SKM-1 treated with dmso at 0.1 percent for 144 hours (cell line): ENCODE measurements around the gene CLASRP.

Source experiments
- DNase-seq: peaks from one replicate; lab custom pipeline; 2025; ENCODE audit not compliant: unreplicated experiment; lab: John Stamatoyannopoulos, UW

Gene CLASRP

DNA sequence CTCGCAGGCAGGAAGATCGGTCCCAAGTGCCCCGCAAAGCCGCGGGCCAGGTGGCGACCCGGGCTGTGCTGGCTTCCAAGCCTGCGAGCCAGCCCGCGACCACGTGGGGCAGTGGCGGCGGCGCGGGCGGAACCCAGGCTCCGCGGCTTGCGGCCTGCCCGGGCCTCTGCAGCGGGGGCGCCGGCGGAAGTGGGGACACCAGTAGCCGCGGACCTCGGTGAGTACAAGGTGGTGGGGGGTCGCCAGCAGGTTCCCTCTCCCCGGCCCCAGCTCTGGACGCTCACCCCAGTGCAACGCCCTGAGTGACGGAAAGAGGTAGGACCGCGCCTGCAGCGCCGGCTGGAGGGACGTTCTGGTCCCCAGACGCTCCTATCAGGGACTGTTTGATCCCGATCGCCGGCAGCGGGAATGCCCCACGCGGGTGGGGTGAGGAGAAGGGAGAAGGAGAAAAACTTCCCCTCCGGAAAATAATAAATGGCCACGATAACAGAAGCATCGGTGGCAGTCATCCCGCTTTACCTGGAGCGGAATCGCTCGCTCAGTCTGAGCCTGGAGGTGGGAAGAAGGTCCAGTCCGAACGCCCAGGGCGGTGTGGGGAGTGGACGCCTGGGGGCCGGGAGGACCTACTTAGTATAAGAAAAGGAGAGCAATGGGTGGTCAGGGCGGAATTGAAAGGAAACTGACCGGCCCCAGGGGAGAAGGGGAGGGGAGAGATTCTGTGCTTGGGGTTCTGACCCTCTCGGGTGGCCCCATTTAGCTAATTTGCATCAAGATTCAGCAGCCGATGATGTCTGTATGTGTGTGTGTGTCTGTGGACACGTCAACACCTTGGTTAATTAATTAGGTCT, 40.4 kb downstream of the CLASRP start, which contains the start of gene GEMIN7:
TSS of gene GEMIN7 (plus strand) at position 198 of the 848 bp plus-strand sequence. CDS start 10,855 bp downstream, outside the sequence.
- peak; percentile 9 for DNase-seq

DNA sequence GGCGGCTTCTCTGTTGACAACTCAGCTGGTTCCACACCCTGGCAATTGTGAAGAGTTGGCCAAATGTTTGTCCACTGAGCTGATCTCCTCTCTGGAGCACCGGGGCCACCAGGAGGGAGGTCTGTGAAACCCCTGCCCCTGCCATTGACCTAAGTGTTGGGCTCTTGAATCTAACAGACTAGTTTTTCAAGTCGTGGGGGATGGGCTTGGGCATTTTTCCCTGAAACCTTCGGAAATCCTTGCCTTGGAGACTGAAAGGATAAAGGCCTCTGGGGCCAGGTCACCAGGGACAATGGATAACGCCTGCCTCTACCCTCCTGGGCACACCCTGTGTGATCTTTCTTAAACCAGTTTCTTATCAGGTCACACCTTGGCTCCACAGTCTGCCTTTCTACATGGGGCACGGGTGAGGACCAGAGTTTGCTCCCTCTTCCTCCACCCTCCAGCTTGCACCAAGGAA, 41.1 kb downstream of the CLASRP start:
- no peak for DNase-seq

DNA sequence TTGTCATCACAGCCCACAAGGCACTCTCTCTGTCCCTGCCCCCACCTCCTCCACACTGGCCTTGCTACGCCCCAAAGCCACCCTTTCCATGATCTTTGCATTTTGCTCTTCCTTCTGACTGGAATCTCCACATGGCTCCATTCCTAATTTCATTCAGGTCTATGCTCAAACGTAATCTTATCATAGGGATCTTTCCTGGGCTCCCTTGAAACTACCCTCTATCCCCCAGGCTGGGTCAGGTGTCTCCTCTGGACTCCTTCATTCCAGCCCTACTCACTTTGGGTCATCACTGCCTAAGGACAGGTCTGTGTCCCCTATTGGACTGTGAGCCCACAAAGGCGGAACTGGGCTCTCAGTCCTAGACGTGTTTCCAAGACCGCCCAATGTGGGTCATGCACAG, 43.3 kb downstream of the CLASRP start:
- no peak for DNase-seq

DNA sequence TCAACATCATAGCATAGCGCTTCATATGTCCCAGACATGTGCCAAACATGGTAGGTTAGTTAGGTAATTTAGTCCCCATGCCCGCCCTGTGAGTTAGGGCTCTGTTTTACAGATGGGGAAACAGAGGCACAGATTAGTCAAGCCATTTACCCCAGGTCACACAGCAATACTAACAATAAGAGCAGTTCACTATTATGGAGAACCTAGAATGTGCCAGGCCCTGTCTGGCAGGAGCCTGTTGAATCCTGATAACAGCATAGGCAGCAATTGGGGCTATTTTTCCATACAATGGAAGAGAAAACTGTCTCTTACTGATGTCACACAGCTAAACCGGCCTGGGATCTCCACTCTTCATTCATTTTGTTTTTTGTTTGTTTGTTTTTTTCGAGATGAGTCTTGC, 47.6 kb downstream of the CLASRP start:
- no peak for DNase-seq

DNA sequence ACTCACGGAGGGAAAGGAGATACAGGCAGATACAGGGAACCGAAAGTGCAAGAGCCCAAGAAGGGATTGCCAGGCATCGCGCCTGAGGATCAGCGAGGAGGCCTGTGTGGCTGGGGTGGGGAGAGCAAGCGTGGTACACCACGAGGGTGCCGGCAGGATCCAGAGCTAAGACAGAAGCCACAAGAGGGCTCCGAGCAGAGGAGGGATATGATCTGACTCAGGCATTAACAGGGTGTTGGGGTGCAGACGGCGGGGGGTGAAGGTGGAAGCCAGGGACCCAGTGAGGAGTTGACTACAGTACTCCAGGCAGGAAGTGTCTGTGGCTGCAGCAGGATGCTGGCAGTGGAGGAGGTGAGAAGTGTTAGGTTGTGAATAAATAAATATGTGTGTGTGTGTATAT, 48.7 kb downstream of the CLASRP start:
- DNase-seq = no peak

DNA sequence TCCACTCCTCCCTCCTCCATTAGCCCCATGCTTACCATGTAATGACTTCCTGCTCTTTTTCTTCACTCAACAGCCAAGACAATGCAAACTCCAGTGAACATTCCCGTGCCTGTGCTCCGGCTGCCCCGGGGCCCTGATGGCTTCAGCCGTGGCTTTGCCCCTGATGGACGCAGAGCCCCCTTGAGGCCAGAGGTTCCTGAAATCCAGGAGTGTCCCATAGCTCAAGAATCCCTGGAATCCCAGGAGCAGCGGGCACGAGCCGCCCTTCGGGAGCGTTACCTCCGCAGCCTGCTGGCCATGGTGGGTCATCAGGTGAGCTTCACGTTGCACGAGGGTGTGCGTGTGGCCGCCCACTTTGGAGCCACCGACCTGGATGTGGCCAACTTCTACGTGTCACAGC, 51.2 kb downstream of the CLASRP start:
- DNase-seq = no peak

DNA sequence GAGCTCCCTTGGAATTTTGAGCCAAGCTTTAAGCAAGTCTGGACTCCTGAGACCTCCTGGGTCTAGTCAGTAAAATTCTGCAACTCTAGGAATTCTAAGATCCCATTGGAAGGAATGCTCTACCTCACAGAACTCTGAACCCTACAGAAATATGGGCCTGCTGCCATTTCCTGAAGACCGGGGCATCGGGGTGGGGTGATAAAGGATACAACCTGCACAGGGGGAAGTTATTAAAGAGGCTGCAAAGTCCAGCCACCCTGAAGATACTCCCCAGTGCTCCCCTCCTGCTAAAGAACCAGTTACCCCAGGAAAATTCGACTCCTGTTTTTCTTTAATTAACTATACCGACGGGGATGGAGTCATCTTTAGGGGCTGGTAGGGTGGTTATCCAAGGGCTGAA, 51.8 kb downstream of the CLASRP start:
- DNase-seq = no peak

DNA sequence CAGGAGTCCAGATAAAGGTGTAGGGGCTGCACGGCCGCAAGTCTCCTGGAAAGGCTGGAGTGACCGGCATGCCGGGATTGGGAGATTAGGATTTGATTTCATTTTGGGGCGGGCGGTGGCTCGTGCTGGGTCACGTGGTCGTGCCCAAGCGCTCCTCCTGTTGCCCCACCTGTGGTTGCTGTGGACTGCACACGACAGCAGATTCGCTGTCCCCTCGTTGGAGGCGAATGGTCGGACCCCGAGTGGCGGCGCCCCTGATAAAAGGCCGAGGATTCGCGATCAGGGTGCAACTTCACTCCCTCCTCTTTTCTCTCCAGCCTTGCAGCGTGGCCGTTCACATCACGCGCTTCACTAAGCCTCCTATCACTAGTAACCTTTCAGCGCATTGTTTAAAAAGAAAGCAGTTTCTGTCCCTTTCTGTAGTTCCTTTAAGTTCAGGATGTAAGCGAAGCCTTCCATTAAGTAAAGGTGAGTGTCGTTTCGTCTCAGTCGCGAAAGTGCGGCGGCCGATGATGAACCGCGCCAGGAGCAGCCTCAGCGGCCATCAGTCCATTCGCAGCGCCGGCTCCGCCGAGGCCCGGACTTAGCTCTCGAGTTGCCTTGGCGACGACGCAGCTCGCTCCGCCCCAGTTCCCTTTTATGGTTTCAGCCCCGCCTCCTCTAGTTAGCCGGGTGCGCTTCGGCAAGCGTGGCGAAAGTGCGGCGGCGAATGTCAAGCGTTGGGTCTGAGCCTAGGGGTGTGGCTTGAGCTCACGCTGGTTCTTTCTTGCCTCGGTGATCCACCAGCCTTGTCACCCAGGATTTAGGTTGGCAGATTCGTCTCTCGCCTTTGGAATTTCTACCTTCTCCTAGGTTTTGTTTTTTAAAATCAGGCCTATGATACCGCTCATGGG, 52.4 kb downstream of the CLASRP start:
- DNase-seq = no peak

DNA sequence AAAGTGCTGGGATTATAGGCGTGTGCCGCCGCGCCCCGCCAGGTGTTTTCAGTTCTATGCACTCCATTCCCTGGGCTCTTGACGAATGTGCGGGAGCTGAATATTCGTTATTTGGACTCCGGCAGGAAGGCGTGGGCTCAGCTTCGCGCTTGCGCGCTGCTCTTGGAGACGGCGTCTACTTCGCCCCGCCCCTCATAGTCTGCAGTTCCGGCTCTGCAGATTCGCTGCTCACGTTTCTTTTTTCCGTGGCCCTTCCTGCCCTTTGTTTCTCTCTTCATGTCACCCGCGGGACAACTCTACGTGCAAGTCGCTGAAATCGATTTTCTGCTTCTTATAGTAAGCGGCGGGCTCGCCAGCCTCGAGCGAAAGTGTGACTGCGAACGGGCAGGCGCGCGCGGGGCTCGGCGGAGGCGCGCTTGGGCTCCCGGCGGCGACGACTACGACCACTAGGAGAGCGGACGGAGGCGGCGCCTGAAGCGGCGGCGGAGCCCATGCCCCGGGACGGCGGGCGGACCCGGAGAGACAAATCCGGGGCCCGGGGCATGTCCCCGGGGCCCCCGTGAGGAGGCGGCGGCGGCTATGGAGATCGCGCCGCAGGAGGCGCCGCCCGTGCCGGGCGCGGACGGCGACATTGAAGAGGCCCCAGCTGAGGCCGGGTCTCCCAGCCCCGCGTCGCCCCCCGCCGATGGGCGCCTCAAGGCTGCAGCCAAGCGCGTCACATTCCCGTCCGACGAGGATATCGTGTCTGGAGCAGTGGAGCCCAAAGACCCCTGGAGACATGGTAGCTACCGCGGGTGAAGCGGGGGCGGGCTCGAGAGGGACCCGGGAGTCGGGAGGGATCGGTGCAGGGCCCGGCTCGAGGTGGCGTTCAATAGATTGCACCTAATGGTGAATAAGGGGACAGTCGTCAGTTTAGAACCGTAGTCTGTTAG, 54.2 kb downstream of the CLASRP start, which contains the start of gene PPP1R37:
TSS of gene PPP1R37 (plus strand) at position 433 of the 932 bp plus-strand sequence. CDS start at position 580, 147 bp downstream.
- peak; percentile 46 for DNase-seq

DNA sequence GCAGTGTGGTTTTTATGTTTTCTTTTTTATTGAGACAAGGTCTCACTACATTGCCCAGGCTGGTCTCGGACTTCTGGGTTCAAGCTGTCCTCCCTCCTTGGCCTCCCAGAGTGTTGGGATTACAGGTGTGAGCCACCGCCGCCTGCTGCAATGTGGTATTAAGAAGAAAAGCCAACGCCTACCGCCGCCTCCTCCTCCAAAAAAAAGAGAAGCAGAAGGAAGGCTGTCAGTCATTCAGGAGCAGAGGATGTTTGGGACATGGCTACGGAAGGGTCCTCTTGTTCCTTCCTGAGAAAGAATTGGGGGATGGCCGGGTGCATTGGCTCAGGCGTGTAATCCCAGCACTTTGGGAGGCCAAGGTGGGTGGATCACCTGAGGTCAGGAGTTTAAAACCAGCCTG, 55.3 kb downstream of the CLASRP start:
- DNase-seq = no peak

DNA sequence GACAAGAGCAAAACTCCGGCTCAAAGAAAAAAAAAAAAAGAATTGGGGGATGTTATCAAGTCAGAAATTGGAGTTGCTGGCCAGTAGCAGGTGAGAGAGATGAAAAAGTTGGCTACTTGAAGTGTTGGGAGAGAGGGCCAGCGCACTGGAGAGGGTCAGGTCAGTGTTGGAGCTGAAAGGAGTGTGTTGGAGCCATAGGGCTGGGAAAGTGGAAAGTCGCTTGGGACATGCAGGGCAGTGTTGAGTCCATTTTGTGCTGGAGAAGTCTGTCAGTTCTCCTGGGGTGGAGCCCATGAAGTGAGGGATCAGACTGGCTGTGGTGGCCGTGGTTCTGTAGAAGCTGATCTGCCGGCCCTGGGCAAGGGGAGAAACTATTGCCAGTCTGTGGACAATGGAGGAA, 55.9 kb downstream of the CLASRP start:
- DNase-seq = no peak

DNA sequence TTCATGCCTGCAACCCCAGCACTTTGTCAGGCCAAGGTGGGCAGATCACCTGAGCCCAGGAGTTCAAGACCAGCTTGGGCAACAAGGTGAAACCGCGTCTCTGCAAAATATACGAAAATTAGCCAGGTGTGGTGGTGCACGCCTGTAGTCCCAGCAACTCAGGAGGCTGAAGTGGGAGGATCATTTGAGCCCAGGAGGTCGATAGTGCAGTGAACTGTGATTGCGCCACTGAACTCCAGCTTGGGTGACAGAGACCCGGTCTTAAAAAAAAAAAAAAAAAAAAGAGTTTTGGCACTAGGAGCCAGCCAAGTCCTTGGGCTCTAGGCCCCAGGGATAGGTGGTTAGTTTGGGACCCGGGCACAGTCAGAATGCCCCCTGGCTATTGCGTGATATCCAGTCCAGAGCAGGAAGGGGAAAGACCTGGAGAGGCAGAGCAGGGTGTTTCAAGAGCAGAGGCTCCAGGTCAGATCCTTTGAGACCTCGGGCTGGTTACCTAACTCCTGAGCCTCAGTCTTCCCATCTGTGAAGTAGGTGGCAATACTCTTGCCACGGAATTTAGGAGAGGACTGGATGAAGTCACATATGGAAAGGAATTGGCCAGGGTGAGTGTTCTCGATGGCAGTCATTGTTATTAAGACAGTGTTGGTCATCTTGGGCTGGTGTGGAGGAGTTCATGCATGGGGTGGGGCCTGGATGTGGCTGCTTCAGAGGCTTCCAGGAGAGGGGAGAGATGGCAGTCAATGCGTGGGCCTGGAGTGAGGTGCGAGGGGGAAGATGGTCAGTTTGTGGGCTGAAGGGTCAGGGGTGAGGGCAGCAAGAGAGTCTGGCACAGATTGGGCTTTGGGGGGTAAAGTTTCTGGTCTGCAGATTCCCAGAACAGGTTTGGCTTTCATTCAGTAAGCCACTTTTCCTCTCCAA, 56.9 kb downstream of the CLASRP start:
- no peak for DNase-seq

DNA sequence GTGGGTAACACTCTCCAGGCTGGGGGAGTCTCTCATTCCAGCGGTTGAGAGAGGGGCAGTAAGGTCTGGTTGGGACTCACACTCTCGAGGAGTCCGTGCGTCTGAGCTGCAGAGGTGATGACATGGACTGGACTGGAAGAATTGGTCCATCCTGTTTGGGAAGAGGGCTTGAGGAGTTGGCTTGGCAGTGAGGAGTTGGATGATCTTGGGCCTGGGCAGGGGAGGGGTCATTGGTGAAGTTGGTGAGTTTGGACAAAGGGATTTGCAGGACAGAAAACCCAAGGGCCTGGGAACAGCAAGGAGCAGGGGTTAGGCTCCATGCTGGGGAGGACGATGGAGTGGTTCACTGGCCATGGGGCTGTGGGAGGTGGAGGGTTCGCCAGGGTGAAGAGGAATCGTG, 57.9 kb downstream of the CLASRP start:
- DNase-seq = no peak

DNA sequence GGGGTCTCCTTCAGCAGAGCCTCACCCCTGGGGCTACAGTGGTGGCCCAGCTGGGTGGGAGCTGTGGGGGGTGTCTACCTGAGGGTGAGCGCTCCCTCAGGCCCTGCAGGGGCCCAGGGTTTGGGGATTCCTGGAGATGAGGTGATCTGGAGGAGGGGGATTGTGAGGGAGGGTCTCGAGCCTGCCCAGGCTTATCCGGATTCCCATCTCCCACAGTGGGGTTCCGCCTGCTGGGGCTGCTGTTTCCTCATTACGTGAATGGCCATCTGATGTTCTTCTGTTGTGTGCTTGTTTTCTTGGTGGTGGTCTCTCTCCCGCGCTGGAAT, 58.6 kb downstream of the CLASRP start:
- no peak for DNase-seq

DNA sequence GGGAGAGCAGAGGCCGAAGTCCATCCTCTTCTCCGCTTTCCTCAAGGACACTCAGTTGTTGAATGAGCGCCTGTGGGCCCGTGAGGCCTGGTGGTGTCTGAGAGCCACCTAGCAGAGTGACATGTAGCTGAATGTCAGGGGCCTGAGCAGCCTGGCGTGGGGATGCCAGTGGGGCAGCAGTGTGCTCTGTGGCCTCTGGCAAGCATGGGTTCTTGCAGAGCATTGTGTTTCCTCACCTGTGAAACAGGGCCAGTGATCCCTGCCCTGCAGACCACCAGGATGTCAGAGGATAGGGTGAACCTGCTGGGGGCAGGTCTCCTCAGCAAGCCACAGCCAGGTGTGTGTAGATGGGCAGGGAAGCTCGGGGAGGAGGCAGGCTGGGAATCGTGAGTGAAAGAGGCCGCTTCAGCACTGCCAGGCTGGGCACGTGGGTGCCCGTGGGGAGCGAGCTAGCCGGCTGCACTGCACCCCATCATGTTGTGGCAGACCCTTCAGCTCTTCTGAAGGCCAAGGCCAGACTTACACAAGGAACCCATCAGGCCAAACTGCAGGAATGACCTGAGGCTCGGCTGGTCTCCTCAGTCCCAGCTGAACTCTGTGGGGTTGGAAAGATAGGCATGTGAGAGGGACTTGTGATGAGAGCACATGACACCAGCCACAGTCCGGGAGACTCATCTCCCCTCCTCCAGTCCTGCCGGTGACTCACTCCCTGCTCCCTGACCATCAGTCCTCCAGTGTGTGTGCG, 59.1 kb downstream of the CLASRP start:
- DNase-seq = no peak

DNA sequence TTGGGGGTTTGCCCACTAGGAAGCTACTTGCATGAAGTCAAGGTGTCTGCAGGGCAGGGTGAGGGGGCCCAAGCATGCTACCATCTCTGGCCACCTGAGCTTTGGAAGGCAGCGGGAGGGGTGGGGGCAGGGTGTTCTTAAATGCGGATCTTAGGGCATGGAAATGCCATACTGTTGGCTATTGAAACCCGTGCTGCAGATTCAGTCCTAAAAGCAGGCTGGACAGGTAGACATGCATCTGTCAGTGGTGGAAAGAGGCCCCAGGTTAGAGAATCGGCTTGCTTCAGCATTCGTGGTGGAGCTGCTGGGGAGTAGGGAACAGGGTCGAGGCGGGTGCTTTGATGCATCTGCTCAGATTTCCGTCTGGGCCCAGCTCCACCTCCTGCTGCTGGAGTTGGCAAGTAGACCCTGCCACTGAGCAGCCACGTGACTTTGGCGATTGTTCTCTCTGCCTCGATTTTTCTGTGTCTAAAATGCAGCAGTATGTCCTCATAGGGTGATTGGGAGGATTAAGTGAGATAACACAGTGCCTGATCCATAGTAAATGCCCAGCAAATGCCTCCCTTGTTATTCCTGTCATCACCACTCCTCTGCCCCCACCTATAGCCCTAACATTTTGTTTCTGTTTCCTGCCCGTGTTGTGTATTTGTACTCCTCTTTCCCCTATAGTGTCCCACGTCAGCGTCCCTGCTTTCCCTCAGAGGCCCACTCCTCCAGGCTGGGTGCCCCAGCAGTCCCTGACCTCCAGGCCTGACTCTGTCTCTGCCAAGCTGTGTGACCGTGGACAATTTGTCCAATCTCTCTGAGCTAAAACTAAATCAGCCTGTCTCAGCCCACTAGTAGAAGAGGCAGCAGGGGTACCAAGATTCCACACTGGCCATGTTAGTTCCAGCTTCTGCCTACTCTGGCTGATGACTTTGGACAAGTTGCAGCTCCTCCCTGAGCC, 59.9 kb downstream of the CLASRP start:
- no peak for DNase-seq

DNA sequence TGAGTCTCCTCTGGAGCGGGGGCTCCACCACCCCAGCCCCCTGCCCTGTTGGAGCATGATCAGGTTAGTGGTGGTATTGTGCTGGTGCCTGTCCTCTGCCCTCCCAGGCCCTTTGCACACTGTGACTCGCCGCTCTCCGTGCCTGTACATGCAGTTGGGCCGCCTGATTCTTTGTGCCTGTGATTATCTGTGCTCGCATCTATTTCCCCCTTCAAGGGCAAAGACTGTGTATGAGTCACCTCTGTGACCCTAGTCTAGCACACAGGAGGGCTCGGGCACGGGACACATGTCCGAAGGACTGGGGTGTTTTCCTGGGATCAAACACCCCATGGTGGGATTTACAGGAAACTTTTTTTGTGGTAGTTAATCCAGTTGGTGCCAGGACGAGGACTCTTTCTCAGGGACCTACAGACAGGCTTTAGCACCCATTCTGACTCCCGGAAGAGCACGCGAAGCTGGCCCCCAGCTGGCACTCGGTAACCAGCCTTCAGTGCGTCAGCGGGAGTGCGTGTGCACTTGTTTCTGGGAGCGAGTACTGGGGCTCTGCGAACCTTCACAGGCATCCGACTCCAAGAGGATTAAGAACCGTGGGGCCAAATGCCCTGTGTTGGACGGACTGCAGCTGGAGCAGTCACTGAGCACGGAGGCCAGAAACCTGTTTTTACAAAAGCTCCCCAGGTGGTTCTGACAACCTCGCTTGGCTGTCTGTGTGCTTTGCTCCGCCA, 60.8 kb downstream of the CLASRP start:
- DNase-seq = no peak
